Small intestine (tissue), 7 donors: ENCODE results near the gene FAM3B. TPM values are rescaled to one million over a fixed set of nuclear protein-coding genes. Genes with fewer than 3 reads are reported as not detected.

ENCODE experiments used
- DNase-seq, 2 donors: peaks; one replicate each; pipeline versions ENCODE4 v3.0.0 to v3.0.0-alpha.2; 2013
- FAIRE-seq: peaks from 2 replicates; lab custom pipeline; 2012; peaks lifted over from hg19 to GRCh38; lab: Jason Lieb, UNC
- H3K27ac ChIP-seq, 3 donors: one replicate each; pipeline ENCODE4 v1.5.1; 2013; ENCODE audit warnings: low read length in 2 of 3, mild to moderate bottlenecking in 2 of 3, control low read depth in 1 of 3, inconsistent platforms in 1 of 3, low read depth in 1 of 3, moderate library complexity in 1 of 3
- H3K27me3 ChIP-seq, 3 donors: one replicate each; pipeline ENCODE4 v1.6.1; 2013; ENCODE audit warnings: low read length in 3 of 3, inconsistent platforms in 1 of 3; ENCODE audit not compliant: control insufficient read depth in 3 of 3, insufficient read depth in 3 of 3
- H3K36me3 ChIP-seq, 3 donors: one replicate each; pipeline ENCODE4 v1.6.1; 2013; ENCODE audit warnings: low read length in 3 of 3, inconsistent platforms in 1 of 3, low read depth in 1 of 3, mild to moderate bottlenecking in 1 of 3, moderate library complexity in 1 of 3; ENCODE audit not compliant: control insufficient read depth in 3 of 3, insufficient read depth in 2 of 3
- H3K4me1 ChIP-seq, 3 donors: one replicate each; pipeline ENCODE4 v1.6.1; 2013; ENCODE audit warnings: low read length in 2 of 3, inconsistent platforms in 1 of 3, low read depth in 1 of 3, mild to moderate bottlenecking in 1 of 3, moderate library complexity in 1 of 3; ENCODE audit not compliant: control insufficient read depth in 3 of 3, insufficient read depth in 2 of 3
- H3K4me3 ChIP-seq, 3 donors: one replicate each; pipeline ENCODE4 v1.5.1; 2013; ENCODE audit warnings: low read length in 3 of 3, control low read depth in 1 of 3, inconsistent platforms in 1 of 3, low read depth in 1 of 3, mild to moderate bottlenecking in 1 of 3, moderate library complexity in 1 of 3
- H3K9me3 ChIP-seq, 2 donors: one replicate each; pipeline ENCODE4 v1.6.1; 2013; ENCODE audit warnings: low read depth in 1 of 2, low read length in 1 of 2; ENCODE audit not compliant: control insufficient read depth in 2 of 2, insufficient read depth in 1 of 2
- WGBS, 3 donors: extraction: QIAGEN DNeasy Blood & Tissue Kit; methylation state at CpG; one replicate each; pipeline ENCODE4 v1.1.7; 2013; 5-methylcytosine and 5-hydroxymethylcytosine counted together
- polyA plus RNA-seq, 4 donors: library from polyadenylated mRNA; stranded (reverse) in 3 of 4; unstranded in 1 of 4; fragments of 200-250 nt in 3 of 4; fragments of 120-200 nt in 1 of 4; gene quantifications; one replicate each; pipeline versions ENCODE4 v1.2.1 to v1.2.3, GENCODE V29; 2013
- donor health status: healthy with polysubstance abuse.
- donor health status: control.
- donor health status: control.
- donor health status: Bipolar disorder and iron deficiency.
- donor health status: healthy.

The FAM3B gene
- polyA plus RNA-seq, 4 donors: 35.8 to 379 (median 229) TPM

DNA sequence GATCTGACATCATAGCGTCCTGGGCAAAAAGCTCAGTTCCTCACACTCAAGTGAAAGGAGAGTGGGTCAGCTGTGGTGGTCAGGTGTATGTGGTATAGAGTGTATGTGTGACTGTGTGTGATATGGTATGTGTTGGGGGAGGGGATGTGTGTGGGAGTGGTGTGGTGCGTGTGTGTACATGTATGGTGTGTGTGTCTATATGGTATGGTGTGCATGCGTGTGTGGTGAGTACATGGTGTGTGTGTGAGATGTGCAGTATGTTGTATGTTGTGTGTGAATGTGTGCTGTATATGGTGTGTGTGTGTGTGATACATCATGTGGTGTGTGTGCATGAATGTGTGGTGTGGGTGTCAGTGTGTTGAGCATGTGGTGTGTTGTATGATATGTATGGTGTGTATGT lies 20.9 kb downstream of the FAM3B start:
- Histone ChIP-seq H3K9me3 (peaks cover 0 to 21% of the 10 kb centered on the region in 2 donors), H3K36me3 (peaks cover 0 to 11% (median 0%) of the 10 kb centered on the region in 3 donors), H3K27ac (no peak overlapping the region), H3K4me1 (peaks cover 0 to 3% (median 0%) of the 10 kb centered on the region in 3 donors), H3K4me3 (no peak overlapping the region), H3K27me3 (no peaks in the 10 kb centered on the region)
- FAIRE-seq (no peak), DNase-seq (no peak)
- 95 to 96% (median 95%) methylated on average over 3 of the region's 3 CpGs for WGBS, 3 donors

DNA sequence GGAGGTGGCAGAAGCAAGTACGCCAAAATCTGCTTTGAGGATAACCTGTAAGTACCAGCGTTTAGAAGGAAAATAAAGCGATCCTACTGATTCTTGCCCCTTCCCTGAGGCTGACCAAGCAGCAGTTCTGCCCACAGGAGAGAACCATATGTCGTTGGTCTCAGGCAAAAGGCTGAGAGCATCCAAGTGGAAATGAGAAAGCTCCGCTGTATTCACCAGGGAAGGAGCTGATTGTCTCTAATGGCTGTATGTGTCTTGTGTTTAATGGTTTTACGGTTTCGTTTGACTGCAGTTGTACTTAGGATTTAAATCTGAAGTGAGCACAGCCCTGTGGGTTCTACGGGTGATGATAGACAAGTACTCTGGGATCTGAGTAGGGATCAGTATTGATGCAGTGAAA lies 21.9 kb downstream of the FAM3B start:
- peaks cover 0 to 3% (median 0%) of the 10 kb centered on the region in 3 donors for H3K4me1 ChIP-seq
- H3K4me3 ChIP-seq: no peak overlapping the region
- peaks cover 0 to 11% (median 0%) of the 10 kb centered on the region in 3 donors for H3K36me3 ChIP-seq
- no peak overlapping the region for H3K27ac ChIP-seq
- FAIRE-seq (no peak), DNase-seq (no peak)
- 87 to 92% (median 91%) methylated on average over 8 of the region's 8 CpGs for WGBS, 3 donors
- peaks cover 0 to 19% of the 10 kb centered on the region in 2 donors for H3K9me3 ChIP-seq
- no peaks in the 10 kb centered on the region for H3K27me3 ChIP-seq

DNA sequence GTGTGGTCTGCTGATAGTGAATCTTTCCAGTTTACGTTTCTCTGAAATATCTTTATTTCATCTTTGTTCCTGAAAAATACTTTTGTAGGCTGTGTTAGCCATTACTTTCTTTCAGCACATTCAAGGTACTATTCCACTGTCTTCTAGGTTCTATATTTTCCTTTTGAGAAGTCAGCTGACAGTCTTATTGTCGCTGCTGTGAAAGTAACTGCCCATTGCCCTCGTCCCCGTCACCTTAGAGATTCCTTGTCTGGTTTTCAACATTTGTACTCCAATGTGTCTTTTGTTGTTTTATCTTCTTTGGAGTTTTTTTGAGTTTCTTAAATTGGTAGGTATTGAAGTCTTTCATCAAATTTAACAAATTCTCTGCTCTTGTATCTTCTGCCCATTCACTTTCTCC lies 25.4 kb downstream of the FAM3B start:
- H3K4me3 ChIP-seq: no peak overlapping the region
- no peaks in the 10 kb centered on the region for H3K27me3 ChIP-seq
- FAIRE-seq: no peak
- H3K9me3 ChIP-seq: peaks cover 0 to 3% of the 10 kb centered on the region in 2 donors
- peaks cover 0 to 13% (median 0%) of the 10 kb centered on the region in 3 donors for H3K36me3 ChIP-seq
- H3K4me1 ChIP-seq: peaks cover 0 to 3% (median 0%) of the 10 kb centered on the region in 3 donors
- no peak overlapping the region for H3K27ac ChIP-seq
- 95 to 97% (median 95%) methylated on average over 4 of the region's 4 CpGs for WGBS, 3 donors
- DNase-seq: no peak

DNA sequence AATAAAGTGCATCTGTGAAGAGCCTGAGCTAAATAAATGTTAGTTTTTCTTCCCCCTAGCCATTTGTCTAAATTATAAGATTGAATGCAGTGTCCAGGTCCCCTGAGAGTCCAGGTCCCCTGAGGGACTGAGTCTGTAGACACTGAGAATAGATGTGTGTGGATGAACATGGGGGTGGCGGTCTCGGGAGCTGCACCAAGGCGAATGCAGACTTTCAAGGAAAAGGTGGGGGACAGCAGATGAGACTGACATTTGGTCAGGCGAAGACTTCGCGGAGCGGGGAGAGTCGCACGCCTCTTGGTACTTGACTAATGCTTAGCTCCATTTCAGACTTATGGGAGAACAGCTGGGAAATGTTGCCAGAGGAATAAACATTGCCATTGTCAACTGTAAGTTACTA lies 27.5 kb downstream of the FAM3B start:
- WGBS, 3 donors: 67 to 89% (median 87%) methylated on average over 9 of the region's 9 CpGs
- H3K9me3 ChIP-seq: peaks cover 0 to 3% of the 10 kb centered on the region in 2 donors
- FAIRE-seq (no peak), DNase-seq (no peak)
- H3K27me3 ChIP-seq: no peaks in the 10 kb centered on the region
- no peaks in the 10 kb centered on the region for H3K4me1 ChIP-seq
- no peak overlapping the region for H3K27ac ChIP-seq
- peaks cover 0 to 8% (median 0%) of the 10 kb centered on the region in 3 donors for H3K36me3 ChIP-seq
- H3K4me3 ChIP-seq: no peak overlapping the region

DNA sequence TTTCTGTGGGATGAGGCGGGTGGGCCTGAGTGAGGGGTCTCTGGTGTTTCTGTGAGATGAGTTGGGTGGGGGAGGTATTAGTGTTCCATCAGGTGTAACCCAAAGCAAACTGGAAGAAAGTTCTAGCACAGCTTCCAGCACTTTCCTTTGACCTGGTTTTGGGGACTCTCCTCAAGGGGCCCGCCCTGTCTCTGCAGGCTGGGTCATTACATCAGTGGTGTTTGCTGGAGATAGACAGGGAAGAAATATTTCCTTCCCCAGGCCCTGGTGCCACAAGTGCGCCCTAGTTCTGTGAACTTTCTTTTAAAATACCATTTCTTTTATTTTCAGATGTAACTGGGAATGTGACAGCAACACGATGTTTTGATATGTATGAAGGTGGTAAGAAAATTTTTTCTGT lies 28.8 kb downstream of the FAM3B start:
- H3K4me3 ChIP-seq: no peak overlapping the region
- WGBS, 3 donors: 94 to 98% (median 95%) methylated on average over 4 of the region's 4 CpGs
- H3K9me3 ChIP-seq: peaks cover 0 to 3% of the 10 kb centered on the region in 2 donors
- no peaks in the 10 kb centered on the region for H3K27me3 ChIP-seq
- no peaks in the 10 kb centered on the region for H3K4me1 ChIP-seq
- FAIRE-seq (no peak), DNase-seq (no peak)
- no peak overlapping the region for H3K27ac ChIP-seq
- H3K36me3 ChIP-seq: peaks cover 0 to 13% (median 0%) of the 10 kb centered on the region in 3 donors

DNA sequence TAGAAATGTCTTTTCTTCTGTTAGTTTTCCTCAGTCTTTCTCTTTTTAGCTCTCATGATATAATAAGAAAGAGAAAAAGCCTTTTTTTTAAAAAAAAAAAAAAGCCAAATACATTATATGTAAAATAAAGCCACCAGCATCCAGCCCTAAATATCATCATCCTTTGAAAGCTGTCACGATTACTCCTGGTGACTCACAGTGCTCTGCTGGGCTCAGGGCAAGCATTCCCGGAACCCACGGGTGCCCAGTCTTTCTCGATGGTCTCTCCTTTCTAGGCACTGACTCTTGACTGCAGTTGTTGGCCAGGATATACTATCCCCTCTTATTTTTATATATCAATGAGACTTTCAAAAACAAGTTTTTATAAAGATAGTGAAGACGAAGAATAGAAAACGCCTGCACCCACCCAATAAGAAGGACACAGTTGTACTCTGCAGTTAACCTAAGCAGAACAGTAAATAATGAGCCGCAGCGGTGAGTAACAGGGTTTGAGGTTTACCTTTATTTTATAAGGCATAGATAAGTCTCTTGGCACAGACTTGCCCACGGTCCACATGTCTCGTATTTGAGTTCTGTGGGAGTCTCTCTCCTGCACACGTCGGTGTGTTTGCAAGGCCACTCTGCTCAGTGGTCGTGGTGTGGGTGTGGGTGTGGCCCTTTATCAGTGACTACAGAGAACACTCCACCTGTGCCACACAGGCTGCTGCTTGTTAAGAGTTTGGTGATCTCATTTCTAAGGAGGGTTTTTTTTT lies 29.5 kb downstream of the FAM3B start:
- FAIRE-seq: no peak
- no peaks in the 10 kb centered on the region for H3K27me3 ChIP-seq
- 67 to 72% (median 71%) methylated on average over 13 of the region's 13 CpGs for WGBS, 3 donors
- H3K27ac ChIP-seq: no peak overlapping the region
- no peak for DNase-seq
- H3K4me3 ChIP-seq: no peak overlapping the region
- peaks cover 0 to 3% of the 10 kb centered on the region in 2 donors for H3K9me3 ChIP-seq
- peaks cover 0 to 13% (median 0%) of the 10 kb centered on the region in 3 donors for H3K36me3 ChIP-seq
- H3K4me1 ChIP-seq: no peaks in the 10 kb centered on the region

DNA sequence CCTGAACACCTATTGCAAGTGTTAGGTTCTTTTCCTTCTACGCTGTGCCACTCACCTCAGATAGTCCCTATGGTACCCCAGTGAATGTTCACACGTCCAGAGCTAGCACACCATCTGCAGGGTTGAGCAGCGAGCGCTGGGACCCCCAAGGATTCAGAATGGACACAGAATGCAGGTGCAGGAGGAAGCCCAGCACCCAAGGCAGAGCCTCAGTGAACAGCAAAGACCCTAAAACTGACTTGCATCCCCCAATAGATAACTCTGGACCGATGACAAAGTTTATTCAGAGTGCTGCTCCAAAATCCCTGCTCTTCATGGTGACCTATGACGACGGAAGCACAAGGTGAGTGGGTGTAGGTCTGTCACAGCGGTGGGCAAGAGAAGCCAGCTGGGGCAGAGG lies 30.2 kb downstream of the FAM3B start:
- H3K27ac ChIP-seq: no peak overlapping the region
- peaks cover 0 to 3% of the 10 kb centered on the region in 2 donors for H3K9me3 ChIP-seq
- H3K4me3 ChIP-seq: no peak overlapping the region
- no peaks in the 10 kb centered on the region for H3K27me3 ChIP-seq
- peaks cover 0 to 16% (median 0%) of the 10 kb centered on the region in 3 donors for H3K36me3 ChIP-seq
- no peak for DNase-seq
- FAIRE-seq: no peak
- 86 to 92% (median 90%) methylated on average over 8 of the region's 8 CpGs for WGBS, 3 donors
- no peaks in the 10 kb centered on the region for H3K4me1 ChIP-seq

DNA sequence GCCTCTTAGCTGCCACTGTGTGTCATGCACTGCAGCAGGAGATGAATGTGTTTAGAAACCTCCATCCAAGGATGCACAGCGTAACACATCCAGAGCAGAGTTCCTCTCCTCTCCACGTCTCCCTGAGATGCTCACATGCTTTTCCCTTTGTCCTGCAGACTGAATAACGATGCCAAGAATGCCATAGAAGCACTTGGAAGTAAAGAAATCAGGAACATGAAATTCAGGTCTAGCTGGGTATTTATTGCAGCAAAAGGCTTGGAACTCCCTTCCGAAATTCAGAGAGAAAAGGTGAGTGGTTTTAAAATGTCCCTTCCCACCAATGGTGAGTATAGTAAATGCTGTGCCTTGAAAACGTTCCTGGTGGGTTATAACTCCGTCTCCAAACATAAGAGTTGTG lies 31.8 kb downstream of the FAM3B start:
- Histone ChIP-seq H3K4me3 (no peak overlapping the region), H3K4me1 (no peaks in the 10 kb centered on the region), H3K9me3 (no peaks in the 10 kb centered on the region), H3K27ac (no peak overlapping the region), H3K36me3 (peaks cover 0 to 18% (median 0%) of the 10 kb centered on the region in 3 donors), H3K27me3 (no peaks in the 10 kb centered on the region)
- whole genome bisulfite sequencing, 3 donors: 67 to 87% (median 77%) methylated on average over 6 of the region's 6 CpGs
- no peak for DNase-seq
- FAIRE-seq: no peak
